ENCODE measurements around the gene C10orf90. TPM values are rescaled to one million over a fixed set of nuclear protein-coding genes. Genes with fewer than 3 reads are reported as not detected.

C10orf90 gene
- total and polyA plus RNA-seq, 2 of the 8 experiments (the other 6 are each of a cell fraction or from before 2014, with no cell fraction given), result 0.21 TPM; not detected in 1

DNA sequence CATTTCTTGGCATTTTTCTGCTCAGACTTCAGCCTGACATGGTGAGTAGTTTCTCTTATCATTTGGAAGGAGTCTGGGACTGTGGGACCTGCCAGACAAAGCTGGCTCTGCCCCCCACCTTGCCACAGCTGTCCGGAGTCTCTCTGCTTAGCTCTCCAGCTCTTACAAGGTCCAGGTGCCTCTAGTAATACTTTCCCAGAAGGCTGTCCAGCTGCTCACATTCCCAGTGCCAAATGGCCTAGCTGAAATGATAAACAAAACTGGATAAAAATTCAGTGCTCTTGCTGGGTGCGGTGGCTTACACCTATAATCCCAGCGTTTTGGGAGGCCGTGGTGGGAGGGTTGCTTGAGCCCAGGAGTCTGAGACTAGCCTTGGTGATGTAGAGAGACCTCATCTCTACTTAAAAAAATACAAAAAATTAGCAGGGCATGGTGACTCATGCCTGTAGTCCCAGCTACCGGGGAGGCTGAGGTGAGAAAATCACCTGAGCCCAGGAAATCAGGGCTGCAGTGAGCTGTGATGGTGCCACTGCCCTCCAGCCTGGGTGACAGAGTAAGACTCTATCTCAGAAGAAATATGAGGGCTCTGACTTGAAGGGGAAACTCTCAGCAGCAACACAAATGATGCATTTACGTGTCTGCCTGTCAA lies 86.8 kb downstream of the C10orf90 start:
- Histone ChIP-seq H3K4me3 (ENCODE audit: extremely low read depth in 1 of 4, insufficient read depth in 2 of 4, low read depth in 3 of 4, low read length in 4 of 4) (no peak overlapping the region), H4K91ac (replicated peaks; ENCODE audit: insufficient read length, low read length) (peak overlapping the region; percentile 1), H2BK20ac (ENCODE audit: low read length) (peak overlapping the region; percentile 94), H3K79me1 (ENCODE audit: low read depth, low read length) (no peaks in the 10 kb centered on the region), H3K14ac (ENCODE audit: insufficient read length) (no peak overlapping the region), H3K27me3 (replicated peaks in 1 of 4; ENCODE audit: control insufficient read depth in 3 of 4, extremely low read depth in 1 of 4, insufficient read depth in 3 of 4, low read length in 3 of 4) (no peaks in the 10 kb centered on the region), H4K5ac (ENCODE audit: insufficient read length, low read depth, low read length) (no peak overlapping the region), H3K36me3 (ENCODE audit: control insufficient read depth in 2 of 4, insufficient read depth in 4 of 4, low read length in 3 of 4) (no peaks in the 10 kb centered on the region), H2BK5ac (ENCODE audit: low read depth, low read length) (peak overlapping the region; percentile 68), H3K9ac (replicated peaks in 1 of 4; ENCODE audit: extremely low read depth in 1 of 4, low read depth in 3 of 4, low read length in 3 of 4) (no peak overlapping the region), H3K23ac (ENCODE audit: insufficient read length) (no peak overlapping the region), H3K27ac (ENCODE audit: low read depth, low read length) (no peak overlapping the region), H4K20me1 (replicated peaks in 1 of 2; ENCODE audit: control insufficient read depth in 1 of 2, insufficient read depth in 2 of 2, low read length in 2 of 2) (no peaks in the 10 kb centered on the region), H3K79me2 (ENCODE audit: control insufficient read depth in 1 of 2, insufficient read depth in 2 of 2, low read length in 2 of 2) (no peaks in the 10 kb centered on the region), H3K4ac (replicated peaks; ENCODE audit: insufficient read length, low read depth, low read length) (no peak overlapping the region), H3K4me2 (ENCODE audit: insufficient read depth in 1 of 2, low read depth in 2 of 2, low read length in 2 of 2) (no peak overlapping the region), H3K18ac (ENCODE audit: extremely low read depth, low read length) (no peak overlapping the region), H2AK5ac (ENCODE audit: low read depth, low read length) (peak overlapping the region; percentile 86; the same call in 1 of the 2 replicates), H2AFZ (ENCODE audit: low read length) (no peak overlapping the region), H3K4me1 (replicated peaks in 1 of 4; ENCODE audit: control insufficient read depth in 3 of 4, insufficient read depth in 4 of 4, low read length in 3 of 4) (peaks cover 0 to 8% (median 6%) of the 10 kb centered on the region in 4 experiments; a peak in 5 of 7 replicates), H3K56ac (replicated peaks; ENCODE audit: insufficient read length, low read depth, low read length) (no peak overlapping the region), H3K9me3 (ENCODE audit: insufficient read depth in 2 of 2, low read depth in 1 of 2, low read length in 1 of 2) (no peaks in the 10 kb centered on the region), H2BK15ac (ENCODE audit: low read length) (no peak overlapping the region), H3K23me2 (ENCODE audit: low read depth, low read length) (0 out of 2 replicates have a peak, but pooled peaks cover 2% of the 10 kb centered on the region), H2BK120ac (replicated peaks; ENCODE audit: low read depth, low read length) (no peak overlapping the region), H4K8ac (ENCODE audit: extremely low read depth, insufficient read depth, low read length) (no peak overlapping the region), H2BK12ac (ENCODE audit: low read depth, low read length) (peak overlapping the region; percentile 86; the same call in 1 of the 2 replicates)
- no peak for TF ChIP-seq EZH2 (IDR thresholded peaks at IDR 0.05; ENCODE audit: low read depth, low read length, severe bottlenecking)
- TF ChIP-seq TCF12 (IDR thresholded peaks at IDR 0.05; ENCODE audit: low read depth, low read length), result no peak
- no peak for TF ChIP-seq SIX5 (IDR thresholded peaks at IDR 0.05; ENCODE audit: low read depth, low read length)
- TF ChIP-seq CBX5 (IDR thresholded peaks at IDR 0.05; ENCODE audit: low read depth, low read length), result no peak
- TF ChIP-seq YY1 (IDR thresholded peaks at IDR 0.05; ENCODE audit: low read depth, low read length), result no peak
- no peak for TF ChIP-seq BRCA1 (IDR thresholded peaks at IDR 0.05; ENCODE audit: low read depth, low read length)
- TF ChIP-seq TAF1 (IDR thresholded peaks at IDR 0.05; ENCODE audit: low read depth, low read length), result no peak
- 94% methylated on average over 6 of the region's 6 CpGs; no CpG with 5 or more reads in 1 of the 2 experiments for WGBS, 2 experiments (ENCODE audit: extremely low coverage in 1 of 2, insufficient coverage in 1 of 2, insufficient read length in 1 of 2, insufficient replicate concordance in 2 of 2, low coverage in 1 of 2, low lambda C conversion rate in 2 of 2, missing lambda C conversion rate in 1 of 2)
- CTCF ChIA-PET (ENCODE audit: partially characterized antibody), result interaction anchor here (0.7 to 1.3 kb wide), 3 partner anchors 10 to 25 kb away, joined by 3 read pairs; no protein-coding TSS in a partner anchor
- DNase-seq (ENCODE audit: low read depth in 1 of 2, low spot score in 2 of 2) (no peak), FAIRE-seq (no peak)
- POLR2A ChIA-PET (ENCODE audit: partially characterized antibody), result no interaction called here

All from H1 (cell line).